CD4-positive, alpha-beta T cell (primary cell): Measurements from ENCODE around the gene SLC37A2. TPM values are rescaled to one million over a fixed set of nuclear protein-coding genes. Genes with fewer than 3 reads are reported as not detected.

ENCODE experiments used
- ATAC-seq: fragments of 200-7000 bp; cut with Tn5 transposase; one replicate; pipeline ENCODE4 v1.10.0; 2022; ENCODE audit warnings: mild to moderate bottlenecking; ENCODE audit not compliant: poor library complexity
- CTCF ChIA-PET: fragments of 350-600 bp; sonication (Branson Sonifier 250); formaldehyde crosslinking; loops from one replicate; lab custom pipeline; 2021; ENCODE audit warnings: antibody characterized with exemption, inconsistent platforms; lab: Charles Lee
- POLR2A ChIA-PET: fragments of 350-600 bp; sonication (Branson Sonifier 250); formaldehyde crosslinking; loops from one replicate; lab custom pipeline; 2021; ENCODE audit warnings: antibody characterized with exemption, inconsistent platforms; lab: Charles Lee
- DNase-seq, 14 experiments: peaks; one replicate each; pipeline ENCODE4 v3.0.0-alpha.2; 2013 to 2020; ENCODE audit warnings: mixed read lengths in 2 of 14
- H3K27ac ChIP-seq, 2 donors: one replicate each; pipeline versions ENCODE4 v1.5.1 to v1.7.0; 2013; ENCODE audit warnings: low read length in 2 of 2, low read depth in 1 of 2, mild to moderate bottlenecking in 1 of 2
- H3K27me3 ChIP-seq, 2 experiments: 1 replicate in 1 of 2; 2 replicates in 1 of 2; pipeline versions ENCODE4 v1.6.1 to v1.7.0; 2013; ENCODE audit warnings: low read length in 2 of 2, control low read depth in 1 of 2, mild to moderate bottlenecking in 1 of 2, moderate library complexity in 1 of 2; ENCODE audit not compliant: insufficient read depth in 2 of 2, control insufficient read depth in 1 of 2
- H3K36me3 ChIP-seq: one replicate; pipeline ENCODE4 v1.6.1; 2013; ENCODE audit warnings: low read length, control low read depth; ENCODE audit not compliant: insufficient read depth
- H3K4me1 ChIP-seq: one replicate; pipeline ENCODE4 v1.6.1; 2013; ENCODE audit warnings: low read length, control low read depth; ENCODE audit not compliant: insufficient read depth
- H3K4me3 ChIP-seq: one replicate; pipeline ENCODE4 v1.5.1; 2013; ENCODE audit warnings: mild to moderate bottlenecking, low read length, moderate library complexity
- H3K9me3 ChIP-seq, 2 experiments: 1 replicate in 1 of 2; 2 replicates in 1 of 2; pipeline versions ENCODE4 v1.6.1 to v1.7.0; 2013; ENCODE audit warnings: low read length in 2 of 2, mild to moderate bottlenecking in 2 of 2, control low read depth in 1 of 2, moderate library complexity in 1 of 2; ENCODE audit not compliant: control insufficient read depth in 1 of 2, insufficient read depth in 1 of 2
- H3K27ac Mint-ChIP-seq: one replicate; pipeline ENCODE4 v1.8.0; 2020; ENCODE audit warnings: mixed read lengths
- H3K27me3 Mint-ChIP-seq: one replicate; pipeline ENCODE4 v1.8.0; 2021; ENCODE audit warnings: mixed read lengths
- H3K36me3 Mint-ChIP-seq: one replicate; pipeline ENCODE4 v1.8.0; 2021; ENCODE audit warnings: low read depth, mixed read lengths
- H3K4me1 Mint-ChIP-seq: one replicate; pipeline ENCODE4 v1.8.0; 2021; ENCODE audit warnings: low read depth, mixed read lengths
- H3K4me3 Mint-ChIP-seq: one replicate; pipeline ENCODE4 v1.8.0; 2020; ENCODE audit warnings: mild to moderate bottlenecking, mixed read lengths
- H3K9me3 Mint-ChIP-seq: one replicate; pipeline ENCODE4 v1.8.0; 2020; ENCODE audit warnings: mixed read lengths
- CTCF ChIP-seq: fragments of 200-600 bp; IDR thresholded peaks from one replicate; pipeline ENCODE4 v1.8.0; 2022; ENCODE audit warnings: antibody characterized with exemption, mild to moderate bottlenecking
- intact Hi-C, 2 experiments: fragments of 100-400 bp; cut with DNase I in 1 of 2; cut with micrococcal nuclease in 1 of 2; formaldehyde crosslinking; loops; one replicate each; pipeline versions ENCODE4 v1.15.1 to v1.9.0; 2023 to 2025; cut with DNase I, micrococcal nuclease
- total RNA-seq, 174 experiments: library from RNA in 2 of 174; stranded (reverse) in 2 of 174; gene quantifications; one replicate each; pipeline ENCODE4 v1.2.3 and lab custom pipeline; 2021 to 2026

Gene SLC37A2
- total RNA-seq, 2 experiments from 2014 or later = 0.25 to 0.34 TPM

- peaks cover 14% of the 10 kb centered on the region for H3K27me3 Mint-ChIP-seq
- Histone ChIP-seq H3K27ac (no peak overlapping the region), H3K4me1 (no peaks in the 10 kb centered on the region), H3K4me3 (no peak overlapping the region), H3K36me3 (no peaks in the 10 kb centered on the region), H3K27me3 (no peaks in the 10 kb centered on the region), H3K9me3 (peaks cover 0 to 10% of the 10 kb centered on the region in 2 experiments)
- H3K9me3 Mint-ChIP-seq = no peaks in the 10 kb centered on the region
- H3K4me3 Mint-ChIP-seq = no peak overlapping the region
- POLR2A ChIA-PET = no interaction called here
- no peaks in the 10 kb centered on the region for H3K4me1 Mint-ChIP-seq
- H3K36me3 Mint-ChIP-seq = no peaks in the 10 kb centered on the region
- CTCF ChIA-PET = no interaction called here
- no peak for ATAC-seq
- no peak overlapping the region for H3K27ac Mint-ChIP-seq
- intact Hi-C loops = no loop called here
- TF ChIP-seq CTCF = no peak
- no peak for DNase-seq
These were observed 18.9 kb downstream of the SLC37A2 start for GRCh38 chr11:125082040-125082439.

- no peaks in the 10 kb centered on the region for H3K36me3 ChIP-seq
- Mint-ChIP-seq H3K27me3 (peaks cover 10% of the 10 kb centered on the region), H3K9me3 (no peaks in the 10 kb centered on the region), H3K36me3 (no peaks in the 10 kb centered on the region), H3K27ac (no peak overlapping the region), H3K4me3 (no peak overlapping the region), H3K4me1 (no peaks in the 10 kb centered on the region)
- CTCF ChIA-PET = no interaction called here
- POLR2A ChIA-PET = no interaction called here
- TF ChIP-seq CTCF = no peak
- no peaks in the 10 kb centered on the region for H3K27me3 ChIP-seq
- H3K4me1 ChIP-seq = no peaks in the 10 kb centered on the region
- DNase-seq (no peak), ATAC-seq (no peak)
- no peak overlapping the region for H3K4me3 ChIP-seq
- peaks cover 0 to 10% of the 10 kb centered on the region in 2 experiments for H3K9me3 ChIP-seq
- no peak overlapping the region for H3K27ac ChIP-seq
- intact Hi-C loops = no loop called here
These were observed 19.7 kb downstream of the SLC37A2 start for GRCh38 chr11:125082611-125083311.

- H3K27me3 Mint-ChIP-seq = peaks cover 3% of the 10 kb centered on the region
- DNase-seq (no peak), ATAC-seq (no peak)
- POLR2A ChIA-PET = no interaction called here
- H3K36me3 Mint-ChIP-seq = no peaks in the 10 kb centered on the region
- intact Hi-C loops = no loop called here
- no peak for TF ChIP-seq CTCF
- Histone ChIP-seq H3K9me3 (peaks cover 0 to 10% of the 10 kb centered on the region in 2 experiments), H3K36me3 (no peaks in the 10 kb centered on the region), H3K27ac (no peak overlapping the region), H3K4me1 (no peaks in the 10 kb centered on the region), H3K4me3 (no peak overlapping the region), H3K27me3 (no peaks in the 10 kb centered on the region)
- H3K4me3 Mint-ChIP-seq = no peak overlapping the region
- CTCF ChIA-PET = no interaction called here
- no peaks in the 10 kb centered on the region for H3K9me3 Mint-ChIP-seq
- H3K27ac Mint-ChIP-seq = no peak overlapping the region
- no peaks in the 10 kb centered on the region for H3K4me1 Mint-ChIP-seq
These were observed 20.4 kb downstream of the SLC37A2 start for GRCh38 chr11:125083312-125084056.
